Measurements from ENCODE around the gene DDIT3. TPM values are rescaled to one million over a fixed set of nuclear protein-coding genes. Genes with fewer than 3 reads are reported as not detected.
"Not testable (repeated sequence)": the region's sequence is repeated elsewhere in the genome, so short reads cannot be mapped to it uniquely, and the experiment has no call there.

Gene DDIT3
- total RNA-seq, 1 donor from 2014 or later = 42.6 TPM

DNA sequence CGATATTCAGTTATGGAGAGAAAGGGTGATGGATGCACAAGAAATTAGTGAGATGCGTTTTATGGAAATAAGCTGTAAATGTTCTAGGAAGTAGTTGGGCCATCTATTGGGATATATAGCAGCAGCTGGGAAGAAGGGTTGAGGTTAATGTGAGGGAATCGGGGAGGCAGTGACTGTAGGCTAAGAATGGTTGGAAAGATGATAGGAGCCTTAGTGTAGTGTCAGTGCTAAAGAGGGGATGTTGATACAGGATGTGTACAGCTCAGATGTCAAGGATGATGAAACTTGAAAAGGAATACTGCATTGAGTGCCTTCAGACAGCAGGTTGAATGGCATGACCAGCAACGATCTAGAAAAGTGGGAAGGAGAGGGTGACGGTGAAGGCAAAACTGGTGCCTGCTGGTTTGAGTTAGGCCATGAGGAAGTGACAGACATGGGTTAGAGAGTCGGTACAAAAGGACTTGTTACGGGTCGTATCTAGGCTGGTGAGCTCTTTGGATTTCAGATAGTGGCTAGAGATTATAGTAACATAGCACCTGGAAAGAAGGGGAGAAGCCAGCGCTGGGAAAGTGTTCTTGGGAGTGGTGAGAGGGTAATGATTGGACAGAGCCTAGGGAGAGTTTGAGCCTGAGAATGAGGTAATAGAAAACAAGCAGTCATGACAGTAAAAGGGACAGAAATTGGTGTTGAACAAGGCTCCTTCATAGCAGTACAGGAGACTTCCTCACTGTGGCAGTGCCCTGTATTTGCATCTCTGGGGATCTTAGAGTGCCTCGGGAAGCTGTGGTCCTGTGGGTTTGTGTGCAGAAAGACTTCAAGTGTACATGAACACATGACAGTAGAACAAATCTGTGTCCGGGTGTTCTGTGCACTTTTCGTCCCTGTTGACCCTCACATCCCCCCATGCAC is 22.8 kb downstream of the DDIT3 start:
- H3K9ac ChIP-seq (ENCODE audit: low read length) = no peak overlapping the region
- H3K27me3 Mint-ChIP-seq (ENCODE audit: low read depth, unreplicated experiment) = no peaks in the 10 kb centered on the region
- H3K79me2 ChIP-seq (ENCODE audit: insufficient read depth, low read length) = peaks cover 8% of the 10 kb centered on the region
- peaks cover 46% of the 10 kb centered on the region for H3K36me3 ChIP-seq (ENCODE audit: insufficient read depth, low read length)
- no peaks in the 10 kb centered on the region for H3K9me3 ChIP-seq (ENCODE audit: insufficient read depth, low read depth, low read length)
- H3K4me3 ChIP-seq (ENCODE audit: insufficient read depth, low read depth, low read length) = no peak overlapping the region
- H3K4me2 ChIP-seq (ENCODE audit: low read length) = no peak overlapping the region
- H3K4me3 Mint-ChIP-seq (ENCODE audit: unreplicated experiment) = peak overlapping the region; percentile 36
- H2AFZ ChIP-seq (ENCODE audit: low read depth, low read length) = no peak overlapping the region
- peaks cover 24% of the 10 kb centered on the region for H4K20me1 ChIP-seq (ENCODE audit: insufficient read depth, low read length)
- H3K27ac Mint-ChIP-seq (ENCODE audit: unreplicated experiment) = peak overlapping the region; percentile 45
- no peaks in the 10 kb centered on the region for H3K9me3 Mint-ChIP-seq (ENCODE audit: unreplicated experiment)
- FAIRE-seq (no peak), DNase-seq (ENCODE audit: low read depth) (no peak)
- no peak overlapping the region for H3K27ac ChIP-seq (ENCODE audit: low read depth, low read length)
- H3K27me3 ChIP-seq (ENCODE audit: insufficient read depth, low read length) = no peaks in the 10 kb centered on the region
- no peak for TF ChIP-seq CTCF (IDR thresholded peaks at IDR 0.05; ENCODE audit: insufficient read depth, low read depth, low read length)
- TF ChIP-seq EZH2 (IDR thresholded peaks at IDR 0.05; ENCODE audit: insufficient read depth, low read length) = no peak
- peaks cover 11% of the 10 kb centered on the region for H3K4me1 Mint-ChIP-seq (ENCODE audit: low read depth, unreplicated experiment)
- H3K36me3 Mint-ChIP-seq (ENCODE audit: low read depth, unreplicated experiment) = peaks cover 42% of the 10 kb centered on the region
- no peaks in the 10 kb centered on the region for H3K4me1 ChIP-seq (ENCODE audit: insufficient read depth, low read length)

- Histone ChIP-seq H3K4me1 (ENCODE audit: insufficient read depth, low read length) (no peaks in the 10 kb centered on the region), H3K4me3 (ENCODE audit: insufficient read depth, low read depth, low read length) (no peak overlapping the region), H3K9ac (ENCODE audit: low read length) (no peak overlapping the region), H3K27me3 (ENCODE audit: insufficient read depth, low read length) (no peaks in the 10 kb centered on the region), H3K4me2 (ENCODE audit: low read length) (no peak overlapping the region), H2AFZ (ENCODE audit: low read depth, low read length) (no peak overlapping the region), H3K9me3 (ENCODE audit: insufficient read depth, low read depth, low read length) (no peaks in the 10 kb centered on the region), H3K79me2 (ENCODE audit: insufficient read depth, low read length) (peaks cover 8% of the 10 kb centered on the region), H4K20me1 (ENCODE audit: insufficient read depth, low read length) (peaks cover 24% of the 10 kb centered on the region), H3K27ac (ENCODE audit: low read depth, low read length) (no peak overlapping the region), H3K36me3 (ENCODE audit: insufficient read depth, low read length) (peaks cover 42% of the 10 kb centered on the region)
- no peak for TF ChIP-seq CTCF (IDR thresholded peaks at IDR 0.05; ENCODE audit: insufficient read depth, low read depth, low read length)
- TF ChIP-seq EZH2 (IDR thresholded peaks at IDR 0.05; ENCODE audit: insufficient read depth, low read length) = no peak
- Mint-ChIP-seq H3K4me3 (ENCODE audit: unreplicated experiment) (peak overlapping the region; percentile 18), H3K27me3 (ENCODE audit: low read depth, unreplicated experiment) (no peaks in the 10 kb centered on the region), H3K27ac (ENCODE audit: unreplicated experiment) (peak overlapping the region; percentile 45), H3K4me1 (ENCODE audit: low read depth, unreplicated experiment) (peaks cover 11% of the 10 kb centered on the region), H3K9me3 (ENCODE audit: unreplicated experiment) (no peaks in the 10 kb centered on the region), H3K36me3 (ENCODE audit: low read depth, unreplicated experiment) (peaks cover 38% of the 10 kb centered on the region)
- FAIRE-seq = no peak
- DNase-seq (ENCODE audit: low read depth) = no peak
Measured at GRCh38 chr12:57496822-57497221, 23.5 kb downstream of the DDIT3 start.

- not testable (repeated sequence) for H3K27me3 ChIP-seq (ENCODE audit: insufficient read depth, low read length); H3K9ac ChIP-seq (ENCODE audit: low read length); H3K27me3 Mint-ChIP-seq (ENCODE audit: low read depth, unreplicated experiment); FAIRE-seq; DNase-seq (ENCODE audit: low read depth); H3K4me3 ChIP-seq (ENCODE audit: insufficient read depth, low read depth, low read length); H2AFZ ChIP-seq (ENCODE audit: low read depth, low read length); H3K27ac ChIP-seq (ENCODE audit: low read depth, low read length); H3K9me3 Mint-ChIP-seq (ENCODE audit: unreplicated experiment); H3K9me3 ChIP-seq (ENCODE audit: insufficient read depth, low read depth, low read length); H3K27ac Mint-ChIP-seq (ENCODE audit: unreplicated experiment); H3K4me3 Mint-ChIP-seq (ENCODE audit: unreplicated experiment); H3K4me1 ChIP-seq (ENCODE audit: insufficient read depth, low read length); H3K4me2 ChIP-seq (ENCODE audit: low read length)
- Histone ChIP-seq H3K79me2 (ENCODE audit: insufficient read depth, low read length) (peaks cover 16% of the 10 kb centered on the region), H3K36me3 (ENCODE audit: insufficient read depth, low read length) (peaks cover 44% of the 10 kb centered on the region), H4K20me1 (ENCODE audit: insufficient read depth, low read length) (peaks cover 36% of the 10 kb centered on the region)
- peaks cover 16% of the 10 kb centered on the region for H3K4me1 Mint-ChIP-seq (ENCODE audit: low read depth, unreplicated experiment)
- H3K36me3 Mint-ChIP-seq (ENCODE audit: low read depth, unreplicated experiment) = peaks cover 32% of the 10 kb centered on the region
Measured at GRCh38 chr12:57495051-57495701, 25.1 kb downstream of the DDIT3 start.

Measured in astrocyte (in vitro differentiated cells and primary cell).